Endothelial cell of umbilical vein (primary cell): ENCODE results near the gene ADGRD1.

ENCODE experiments used
- POLR2A ChIP-seq: IDR thresholded peaks from 2 replicates; pipeline ENCODE4 v1.6.1; 2012; ENCODE audit warnings: low read depth, mild to moderate bottlenecking, control low read depth, low read length
- POLR2AphosphoS5 ChIP-seq: IDR thresholded peaks from 2 replicates; pipeline ENCODE4 v1.6.1; 2012; ENCODE audit warnings: low read depth, mild to moderate bottlenecking, control low read depth, low read length, moderate library complexity; ENCODE audit not compliant: insufficient read depth
- TF ChIP-seq, protein P1 (sequence below), 2 donors: IDR thresholded peaks; 1 replicate in 1 of 2; 2 replicates in 1 of 2; pipeline ENCODE4 v1.5.1; 2011; ENCODE audit warnings: low read length in 2 of 2, mild to moderate bottlenecking in 2 of 2, moderate library complexity in 2 of 2, control low read depth in 1 of 2, inconsistent platforms in 1 of 2, low read depth in 1 of 2; ENCODE audit not compliant: insufficient read depth in 1 of 2; ENCODE audit errors: extremely low read depth in 1 of 2

DNA sequence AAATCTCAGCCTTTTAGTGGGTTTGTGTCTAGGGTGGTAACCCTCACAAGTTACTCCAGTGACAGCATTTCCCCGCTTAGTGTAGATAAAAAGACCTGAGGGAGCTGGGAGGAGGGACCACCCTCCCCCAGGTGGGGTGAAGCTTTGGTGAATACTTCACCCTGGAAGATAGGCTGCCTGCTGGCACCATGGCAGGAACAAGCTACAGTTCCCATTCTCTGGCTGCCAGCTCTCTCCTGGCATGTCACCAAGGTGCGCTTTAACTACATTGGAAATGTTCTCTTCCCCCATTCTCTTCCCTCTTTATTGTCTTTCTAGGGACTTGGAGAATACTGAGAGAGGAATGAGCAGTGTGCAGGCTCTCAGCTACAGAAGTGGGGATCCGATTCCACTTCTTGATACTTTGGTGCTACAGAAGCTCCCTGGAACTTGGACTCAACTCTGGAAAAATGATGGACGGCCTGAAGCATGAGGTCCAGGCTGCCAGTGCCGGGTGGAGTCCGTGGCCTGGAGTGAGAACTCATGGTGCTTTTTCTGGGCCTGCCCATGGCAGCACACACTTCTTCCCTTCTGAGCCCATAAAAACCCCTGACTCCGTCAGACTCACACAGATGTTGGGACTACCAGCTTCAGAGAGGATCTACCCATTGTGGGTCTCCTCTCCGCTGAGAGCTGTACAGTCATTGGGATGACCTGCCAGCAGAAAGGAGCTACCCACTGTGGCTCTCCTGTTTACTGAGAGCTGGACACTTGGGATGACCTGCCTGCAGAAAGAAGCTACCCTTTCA lies 198.0 kb downstream of the ADGRD1 start:
- TF ChIP-seq POLR2AphosphoS5 (no peak), POLR2A (no peak)
- TF ChIP-seq, protein P1, sequence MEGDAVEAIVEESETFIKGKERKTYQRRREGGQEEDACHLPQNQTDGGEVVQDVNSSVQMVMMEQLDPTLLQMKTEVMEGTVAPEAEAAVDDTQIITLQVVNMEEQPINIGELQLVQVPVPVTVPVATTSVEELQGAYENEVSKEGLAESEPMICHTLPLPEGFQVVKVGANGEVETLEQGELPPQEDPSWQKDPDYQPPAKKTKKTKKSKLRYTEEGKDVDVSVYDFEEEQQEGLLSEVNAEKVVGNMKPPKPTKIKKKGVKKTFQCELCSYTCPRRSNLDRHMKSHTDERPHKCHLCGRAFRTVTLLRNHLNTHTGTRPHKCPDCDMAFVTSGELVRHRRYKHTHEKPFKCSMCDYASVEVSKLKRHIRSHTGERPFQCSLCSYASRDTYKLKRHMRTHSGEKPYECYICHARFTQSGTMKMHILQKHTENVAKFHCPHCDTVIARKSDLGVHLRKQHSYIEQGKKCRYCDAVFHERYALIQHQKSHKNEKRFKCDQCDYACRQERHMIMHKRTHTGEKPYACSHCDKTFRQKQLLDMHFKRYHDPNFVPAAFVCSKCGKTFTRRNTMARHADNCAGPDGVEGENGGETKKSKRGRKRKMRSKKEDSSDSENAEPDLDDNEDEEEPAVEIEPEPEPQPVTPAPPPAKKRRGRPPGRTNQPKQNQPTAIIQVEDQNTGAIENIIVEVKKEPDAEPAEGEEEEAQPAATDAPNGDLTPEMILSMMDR (IDR thresholded peaks at IDR 0.05; ENCODE audit: extremely low read depth in 1 of 2, insufficient read depth in 1 of 2, low read depth in 1 of 2, low read length in 2 of 2), result no peak
